Activated T-cell treated with anti-CD3 and anti-CD28 coated beads, Interleukin-2, amount 50 U/mL, for 24 hours (primary cell): ENCODE results near the gene FN3K.

Experiments used
- DNase-seq: peaks from one replicate; pipeline ENCODE4 v3.0.0-alpha.2; 2020
- H3K27ac Mint-ChIP-seq: 2 replicates; pipeline ENCODE4 v1.8.0; 2020; ENCODE audit warnings: mild to moderate bottlenecking, mixed read lengths
- H3K27me3 Mint-ChIP-seq: 2 replicates; pipeline ENCODE4 v1.8.0; 2020; ENCODE audit warnings: mixed read lengths
- H3K36me3 Mint-ChIP-seq: 2 replicates; pipeline ENCODE4 v1.8.0; 2020; ENCODE audit warnings: low read depth, mixed read lengths
- H3K4me1 Mint-ChIP-seq: 2 replicates; pipeline ENCODE4 v1.8.0; 2020; ENCODE audit warnings: low read depth, mixed read lengths
- H3K4me3 Mint-ChIP-seq: 2 replicates; pipeline ENCODE4 v1.8.0; 2020; ENCODE audit warnings: mild to moderate bottlenecking, moderate library complexity, mixed read lengths
- H3K9me3 Mint-ChIP-seq: 2 replicates; pipeline ENCODE4 v1.8.0; 2020; ENCODE audit warnings: mixed read lengths

Gene FN3K

GRCh38 chr17:82734987-82735866 is at the start of gene FN3K:
FN3K (plus strand) TSS chr17:82735615; CDS start chr17:82735637, 22 bp downstream.
- peaks cover 9% of the 10 kb centered on the region for H3K9me3 Mint-ChIP-seq
- H3K27me3 Mint-ChIP-seq: no peaks in the 10 kb centered on the region
- H3K4me3 Mint-ChIP-seq: peak within 1 kb of the TSS; percentile 55
- DNase-seq: peak; percentile 60
- H3K4me1 Mint-ChIP-seq: peaks cover 2% of the 10 kb centered on the region
- H3K36me3 Mint-ChIP-seq: peaks cover 37% of the 10 kb centered on the region
- H3K27ac Mint-ChIP-seq: no peak within 1 kb of the TSS

- no peak for DNase-seq
- H3K4me3 Mint-ChIP-seq: no peak overlapping the region
- no peak overlapping the region for H3K27ac Mint-ChIP-seq
- H3K27me3 Mint-ChIP-seq: no peaks in the 10 kb centered on the region
- peaks cover 3% of the 10 kb centered on the region for H3K36me3 Mint-ChIP-seq
- H3K4me1 Mint-ChIP-seq: peaks cover 6% of the 10 kb centered on the region
- H3K9me3 Mint-ChIP-seq: peaks cover 7% of the 10 kb centered on the region
Observed at GRCh38 chr17:82686366-82687324, 48.8 kb upstream of the FN3K start.

GRCh38 chr17:82687375-82687861 is 48.0 kb upstream of the FN3K start:
- Mint-ChIP-seq H3K27ac (no peak overlapping the region), H3K9me3 (no peaks in the 10 kb centered on the region), H3K36me3 (no peaks in the 10 kb centered on the region), H3K27me3 (no peaks in the 10 kb centered on the region), H3K4me1 (peaks cover 11% of the 10 kb centered on the region), H3K4me3 (no peak overlapping the region)
- DNase-seq: no peak

- H3K4me3 Mint-ChIP-seq: no peak overlapping the region
- H3K4me1 Mint-ChIP-seq: peaks cover 14% of the 10 kb centered on the region
- H3K9me3 Mint-ChIP-seq: no peaks in the 10 kb centered on the region
- H3K27ac Mint-ChIP-seq: no peak overlapping the region
- no peak for DNase-seq
- no peaks in the 10 kb centered on the region for H3K36me3 Mint-ChIP-seq
- no peaks in the 10 kb centered on the region for H3K27me3 Mint-ChIP-seq
Observed at GRCh38 chr17:82687871-82688270, 47.5 kb upstream of the FN3K start.

GRCh38 chr17:82689077-82689476 is 46.3 kb upstream of the FN3K start:
- H3K27ac Mint-ChIP-seq: no peak overlapping the region

GRCh38 chr17:82690786-82691489 is 44.5 kb upstream of the FN3K start:
- H3K9me3 Mint-ChIP-seq: peaks cover 11% of the 10 kb centered on the region
- H3K4me1 Mint-ChIP-seq: peaks cover 14% of the 10 kb centered on the region
- peaks cover 7% of the 10 kb centered on the region for H3K36me3 Mint-ChIP-seq
- no peak overlapping the region for H3K27ac Mint-ChIP-seq
- no peaks in the 10 kb centered on the region for H3K27me3 Mint-ChIP-seq
- no peak for DNase-seq
- H3K4me3 Mint-ChIP-seq: no peak overlapping the region

More at GRCh38 chr17:82689077-82689476, 46.3 kb upstream of the FN3K start:
- Mint-ChIP-seq H3K36me3 (peaks cover 1% of the 10 kb centered on the region), H3K4me3 (no peak overlapping the region), H3K9me3 (peaks cover 2% of the 10 kb centered on the region), H3K27me3 (no peaks in the 10 kb centered on the region), H3K4me1 (peaks cover 14% of the 10 kb centered on the region)
- DNase-seq: no peak

GRCh38 chr17:82691714-82692113 is 43.7 kb upstream of the FN3K start:
- peak overlapping the region; percentile 1 for H3K4me3 Mint-ChIP-seq

GRCh38 chr17:82692268-82692667 is 43.1 kb upstream of the FN3K start:
- Mint-ChIP-seq H3K4me1 (peaks cover 22% of the 10 kb centered on the region), H3K36me3 (peaks cover 7% of the 10 kb centered on the region), H3K27ac (no peak overlapping the region), H3K27me3 (peaks cover 11% of the 10 kb centered on the region), H3K4me3 (no peak overlapping the region), H3K9me3 (peaks cover 14% of the 10 kb centered on the region)
- no peak for DNase-seq

More at GRCh38 chr17:82691714-82692113, 43.7 kb upstream of the FN3K start:
- H3K27me3 Mint-ChIP-seq: peaks cover 5% of the 10 kb centered on the region
- H3K36me3 Mint-ChIP-seq: peaks cover 7% of the 10 kb centered on the region
- DNase-seq: no peak
- peaks cover 14% of the 10 kb centered on the region for H3K9me3 Mint-ChIP-seq
- peak overlapping the region; percentile 37 for H3K27ac Mint-ChIP-seq
- peaks cover 17% of the 10 kb centered on the region for H3K4me1 Mint-ChIP-seq

GRCh38 chr17:82693168-82693867 is 42.1 kb upstream of the FN3K start:
- DNase-seq: no peak
- Mint-ChIP-seq H3K36me3 (peaks cover 7% of the 10 kb centered on the region), H3K9me3 (peaks cover 14% of the 10 kb centered on the region), H3K4me3 (no peak overlapping the region), H3K27me3 (peaks cover 12% of the 10 kb centered on the region), H3K4me1 (peaks cover 25% of the 10 kb centered on the region), H3K27ac (no peak overlapping the region)

- peaks cover 12% of the 10 kb centered on the region for H3K27me3 Mint-ChIP-seq
- DNase-seq: no peak
- H3K9me3 Mint-ChIP-seq: peaks cover 14% of the 10 kb centered on the region
- H3K4me1 Mint-ChIP-seq: peaks cover 31% of the 10 kb centered on the region
- H3K4me3 Mint-ChIP-seq: no peak overlapping the region
- no peak overlapping the region for H3K27ac Mint-ChIP-seq
- peaks cover 7% of the 10 kb centered on the region for H3K36me3 Mint-ChIP-seq
Observed at GRCh38 chr17:82694647-82695046, 40.8 kb upstream of the FN3K start.

- H3K4me3 Mint-ChIP-seq: no peak overlapping the region
Observed at GRCh38 chr17:82696259-82696658, 39.2 kb upstream of the FN3K start.

GRCh38 chr17:82696916-82697807 is 38.3 kb upstream of the FN3K start:
- Mint-ChIP-seq H3K36me3 (peaks cover 7% of the 10 kb centered on the region), H3K4me3 (peak overlapping the region; percentile 61), H3K27me3 (peaks cover 12% of the 10 kb centered on the region), H3K4me1 (peaks cover 22% of the 10 kb centered on the region), H3K9me3 (peaks cover 14% of the 10 kb centered on the region), H3K27ac (no peak overlapping the region)
- no peak for DNase-seq

More at GRCh38 chr17:82696259-82696658, 39.2 kb upstream of the FN3K start:
- H3K36me3 Mint-ChIP-seq: peaks cover 7% of the 10 kb centered on the region
- H3K27me3 Mint-ChIP-seq: peaks cover 12% of the 10 kb centered on the region
- H3K27ac Mint-ChIP-seq: no peak overlapping the region
- peaks cover 28% of the 10 kb centered on the region for H3K4me1 Mint-ChIP-seq
- H3K9me3 Mint-ChIP-seq: peaks cover 14% of the 10 kb centered on the region
- no peak for DNase-seq

- peaks cover 14% of the 10 kb centered on the region for H3K9me3 Mint-ChIP-seq
- peaks cover 17% of the 10 kb centered on the region for H3K4me1 Mint-ChIP-seq
- peaks cover 12% of the 10 kb centered on the region for H3K27me3 Mint-ChIP-seq
- H3K27ac Mint-ChIP-seq: no peak overlapping the region
- DNase-seq: no peak
- H3K36me3 Mint-ChIP-seq: peaks cover 7% of the 10 kb centered on the region
- H3K4me3 Mint-ChIP-seq: peak overlapping the region; percentile 61
Observed at GRCh38 chr17:82697808-82698064, 37.7 kb upstream of the FN3K start.
